LNCAP (cell line): Measurements from ENCODE around the gene CNTNAP2.

Experiments used
- TF ChIP-seq, protein P1 (sequence below): fragments of 450-650 bp; IDR thresholded peaks from 2 replicates; pipeline ENCODE4 v1.5.1; 2017; ENCODE audit warnings: mild to moderate bottlenecking

The CNTNAP2 gene

DNA sequence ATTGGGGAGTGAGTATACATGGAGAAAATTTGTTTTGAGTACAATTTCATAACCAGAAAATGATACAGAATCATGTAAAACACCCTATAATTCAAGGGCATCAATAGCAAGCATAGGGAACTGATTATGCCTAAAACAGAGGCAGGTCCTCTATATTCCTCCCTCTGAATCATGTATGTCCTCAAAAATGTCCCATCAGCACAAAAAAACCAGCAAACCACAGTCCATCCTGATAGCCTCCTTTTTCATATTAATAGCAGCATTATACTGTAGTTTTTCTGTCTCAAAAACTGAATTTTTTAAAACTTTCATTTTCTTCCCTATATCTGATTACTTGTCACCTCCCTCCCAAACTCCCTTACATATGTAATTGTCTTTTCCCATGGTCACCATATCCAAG lies 1057.3 kb downstream of the CNTNAP2 start:
- TF ChIP-seq, protein P1, sequence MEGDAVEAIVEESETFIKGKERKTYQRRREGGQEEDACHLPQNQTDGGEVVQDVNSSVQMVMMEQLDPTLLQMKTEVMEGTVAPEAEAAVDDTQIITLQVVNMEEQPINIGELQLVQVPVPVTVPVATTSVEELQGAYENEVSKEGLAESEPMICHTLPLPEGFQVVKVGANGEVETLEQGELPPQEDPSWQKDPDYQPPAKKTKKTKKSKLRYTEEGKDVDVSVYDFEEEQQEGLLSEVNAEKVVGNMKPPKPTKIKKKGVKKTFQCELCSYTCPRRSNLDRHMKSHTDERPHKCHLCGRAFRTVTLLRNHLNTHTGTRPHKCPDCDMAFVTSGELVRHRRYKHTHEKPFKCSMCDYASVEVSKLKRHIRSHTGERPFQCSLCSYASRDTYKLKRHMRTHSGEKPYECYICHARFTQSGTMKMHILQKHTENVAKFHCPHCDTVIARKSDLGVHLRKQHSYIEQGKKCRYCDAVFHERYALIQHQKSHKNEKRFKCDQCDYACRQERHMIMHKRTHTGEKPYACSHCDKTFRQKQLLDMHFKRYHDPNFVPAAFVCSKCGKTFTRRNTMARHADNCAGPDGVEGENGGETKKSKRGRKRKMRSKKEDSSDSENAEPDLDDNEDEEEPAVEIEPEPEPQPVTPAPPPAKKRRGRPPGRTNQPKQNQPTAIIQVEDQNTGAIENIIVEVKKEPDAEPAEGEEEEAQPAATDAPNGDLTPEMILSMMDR: no peak

DNA sequence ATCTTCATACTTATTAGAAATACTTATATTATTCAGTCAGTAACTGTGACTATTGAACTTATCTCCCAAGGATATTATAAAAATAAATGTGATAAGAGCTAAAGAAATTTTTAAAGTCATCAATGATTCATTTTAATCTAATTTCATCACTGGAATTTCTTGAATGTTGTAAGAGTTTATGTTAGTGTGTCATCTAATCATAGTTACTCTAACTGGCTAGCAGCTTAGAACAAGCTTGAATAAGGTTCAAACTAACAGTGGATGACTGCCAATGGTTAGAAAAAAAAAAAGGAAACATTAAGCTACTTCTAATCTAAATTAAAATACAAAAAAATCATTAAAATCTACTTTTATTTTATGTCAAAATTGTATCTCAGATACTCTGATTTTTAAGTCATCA lies 1066.3 kb downstream of the CNTNAP2 start:
- TF ChIP-seq, protein P1: no peak

DNA sequence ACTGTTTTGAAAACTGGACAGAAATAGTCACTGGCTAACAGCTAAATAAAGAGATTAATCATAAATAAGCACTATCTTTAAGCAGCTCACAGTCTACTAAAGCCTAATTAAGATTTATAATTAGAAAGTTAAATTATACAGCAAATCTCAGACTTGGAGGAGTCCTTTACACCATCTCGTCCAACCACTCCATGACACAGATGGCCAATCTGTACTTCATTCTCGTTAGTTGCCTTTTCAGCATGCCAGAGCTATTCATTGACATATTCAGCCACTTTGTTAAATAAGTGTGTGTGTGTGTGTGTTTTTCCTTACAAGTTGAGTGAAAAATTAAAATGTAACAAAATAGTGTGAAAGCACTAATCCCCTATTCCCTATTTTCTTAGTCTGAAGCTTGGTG lies 1066.7 kb downstream of the CNTNAP2 start:
- TF ChIP-seq, protein P1: no peak

DNA sequence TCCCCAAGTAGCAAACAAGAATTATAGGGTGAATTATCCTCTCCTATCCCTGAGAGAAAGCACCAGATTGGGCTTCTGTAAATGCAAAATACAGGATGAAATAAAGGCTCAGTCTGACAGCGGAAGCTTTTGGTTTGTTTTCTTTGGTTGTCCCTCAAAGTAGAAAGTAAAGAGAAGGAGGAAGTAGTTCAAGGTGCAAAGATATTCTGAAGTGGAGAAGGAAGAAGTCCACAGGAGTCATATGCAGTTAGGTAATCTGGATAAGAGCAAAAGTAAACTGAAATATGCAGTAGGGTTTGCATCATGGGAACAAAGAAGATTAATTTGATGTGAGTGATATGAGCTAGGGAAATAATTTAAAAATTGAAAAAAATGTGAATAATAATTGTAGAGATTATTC lies 1071.9 kb downstream of the CNTNAP2 start:
- TF ChIP-seq, protein P1: no peak

DNA sequence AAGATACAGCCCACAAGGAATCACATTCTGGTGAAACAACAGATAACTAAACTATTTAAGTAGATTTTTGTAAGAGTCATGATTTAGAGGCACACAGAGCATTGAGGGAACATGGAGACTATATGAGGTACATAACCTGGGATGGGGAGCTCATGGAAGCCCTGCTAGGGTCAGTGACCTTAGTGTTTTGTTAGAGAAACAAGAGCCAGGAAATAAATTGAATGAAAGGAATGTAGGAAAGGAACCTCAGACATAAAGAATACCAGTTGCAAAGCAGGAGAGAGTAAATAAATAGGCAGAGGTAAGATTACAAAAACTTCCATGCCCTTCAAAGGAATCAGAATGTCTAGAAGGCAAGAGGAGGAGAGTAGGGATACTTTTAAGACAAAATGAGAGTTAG lies 1076.9 kb downstream of the CNTNAP2 start:
- TF ChIP-seq, protein P1: no peak

DNA sequence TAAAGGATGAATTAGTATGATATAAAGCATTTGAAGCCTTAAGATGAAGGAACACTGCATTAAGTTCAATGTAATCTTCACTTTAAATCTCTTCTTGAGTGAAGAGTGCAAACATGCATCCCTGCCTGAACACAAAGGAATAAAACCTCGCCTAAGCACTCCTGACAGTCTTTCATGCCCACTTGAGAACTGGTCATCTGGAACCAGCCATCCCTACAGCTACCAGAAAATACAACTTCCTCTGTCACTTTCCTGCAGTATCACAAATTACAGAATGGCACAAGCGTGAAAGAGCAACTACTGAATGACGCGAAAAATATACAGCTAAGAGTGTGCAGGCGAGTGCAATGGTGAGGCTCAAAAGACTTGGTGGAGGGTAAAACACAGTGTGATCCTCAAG lies 1079.9 kb downstream of the CNTNAP2 start:
- TF ChIP-seq, protein P1: no peak

DNA sequence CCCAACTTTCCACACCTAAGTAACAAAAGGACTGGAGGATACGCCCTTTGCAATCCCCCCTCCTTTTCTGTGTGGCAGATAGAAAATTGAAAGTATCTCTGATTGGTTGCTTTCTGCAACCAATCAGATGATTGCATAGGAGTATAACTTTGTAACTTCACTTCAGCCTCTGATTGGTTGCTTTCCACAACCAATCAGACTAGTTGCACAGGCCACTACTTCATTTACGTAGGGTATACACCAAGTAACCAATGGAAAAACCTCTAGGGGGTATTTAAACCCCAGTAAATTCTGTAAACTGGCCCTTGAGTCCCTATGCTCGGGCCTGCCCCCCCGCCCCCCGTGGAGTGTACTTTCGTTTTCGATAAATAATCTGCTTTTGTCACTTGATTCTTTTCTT lies 1080.4 kb downstream of the CNTNAP2 start:
- TF ChIP-seq, protein P1: no peak

DNA sequence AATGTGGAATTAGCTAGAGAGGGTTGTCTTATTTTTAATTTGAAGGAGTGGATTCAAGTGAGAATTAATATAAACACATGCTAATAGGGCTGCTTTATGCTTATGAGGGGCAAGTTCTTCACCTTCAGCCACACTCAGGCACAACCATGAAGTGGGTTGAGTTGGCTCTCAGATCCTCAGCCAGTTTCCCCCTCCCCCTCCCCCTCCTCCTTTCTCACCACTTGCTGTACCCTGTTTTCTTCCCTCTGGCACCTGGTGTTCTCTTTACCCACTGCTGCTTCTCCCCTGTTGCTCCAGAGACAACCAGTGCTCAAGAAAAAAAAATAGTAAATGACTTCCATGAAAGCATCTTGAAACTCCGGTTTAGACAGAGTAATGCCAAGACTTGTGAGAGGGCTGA lies 1083.3 kb downstream of the CNTNAP2 start:
- TF ChIP-seq, protein P1: no peak
